HG03460 (cell line): ENCODE data around the gene PARP9.

Experiments used
- ATAC-seq: cut with Tn5 transposase; IDR thresholded peaks from one replicate; pipeline ENCODE4 v1.9.1; 2021; ENCODE audit not compliant: unreplicated experiment

Gene PARP9

DNA sequence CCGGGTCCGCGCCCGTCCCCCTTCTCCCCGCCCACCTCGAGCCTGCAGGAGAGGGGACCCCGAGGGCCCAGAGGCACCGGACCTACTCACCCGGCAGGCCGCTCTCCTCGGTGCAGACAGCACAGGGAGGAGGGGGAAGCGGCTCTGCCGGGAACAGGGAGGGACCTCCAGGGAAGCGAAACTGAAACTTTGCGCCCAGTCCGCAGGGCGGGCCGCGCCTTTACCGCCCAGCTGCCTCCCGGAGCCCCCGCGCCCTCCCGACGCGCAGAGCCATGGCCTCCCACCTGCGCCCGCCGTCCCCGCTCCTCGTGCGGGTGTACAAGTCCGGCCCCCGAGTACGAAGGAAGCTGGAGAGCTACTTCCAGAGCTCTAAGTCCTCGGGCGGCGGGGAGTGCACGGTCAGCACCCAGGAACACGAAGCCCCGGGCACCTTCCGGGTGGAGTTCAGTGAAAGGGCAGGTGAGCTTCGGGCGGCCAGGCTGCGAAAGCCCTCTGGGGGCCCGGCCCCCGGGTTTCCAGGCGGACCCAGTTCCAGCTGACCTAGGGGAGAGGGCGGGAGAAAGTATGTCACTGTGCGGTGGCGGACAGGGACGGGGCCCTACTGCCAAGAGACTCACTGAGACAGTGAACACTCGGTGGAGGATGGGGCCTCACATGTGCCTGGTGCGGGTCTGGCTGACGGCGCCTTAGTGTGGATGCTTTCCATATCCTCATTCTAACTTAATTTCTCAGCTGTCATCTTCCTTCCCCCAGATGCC, at the start of gene PARP9, which contains the start of gene DTX3L:
Gene PARP9 (minus strand): TSS at position 146 of the 758 bp plus-strand sequence. CDS start 4,680 bp downstream, outside the sequence.
Gene DTX3L (plus strand): TSS at position 184 of the 758 bp plus-strand sequence. CDS start 89 bp downstream, at position 273.
- ATAC-seq: peak; percentile 72

GRCh38 chr3:122612696-122613095, 48.6 kb upstream of the PARP9 start:
- ATAC-seq: no peak

GRCh38 chr3:122609798-122610559, 45.9 kb upstream of the PARP9 start:
- ATAC-seq: peak; percentile 96

DNA sequence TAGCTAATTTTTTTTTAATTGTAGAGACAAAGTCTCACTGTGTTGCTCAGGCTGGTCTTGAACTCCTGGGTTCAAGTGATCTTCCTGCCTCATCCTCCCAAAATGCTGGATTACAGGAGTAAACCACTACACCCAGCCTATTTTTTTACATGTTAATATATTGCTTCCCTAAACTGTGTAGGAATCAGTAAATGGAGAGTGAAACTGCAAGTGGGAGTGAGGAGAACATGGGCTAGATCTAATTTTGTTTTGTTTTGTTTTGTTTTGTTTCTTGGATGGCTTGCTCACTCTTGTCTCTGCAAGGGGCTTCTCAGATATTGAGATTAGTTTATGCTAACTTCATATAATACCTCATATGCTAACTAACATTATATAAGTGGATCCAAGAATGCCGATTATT, 44.8 kb upstream of the PARP9 start:
- no peak for ATAC-seq

DNA sequence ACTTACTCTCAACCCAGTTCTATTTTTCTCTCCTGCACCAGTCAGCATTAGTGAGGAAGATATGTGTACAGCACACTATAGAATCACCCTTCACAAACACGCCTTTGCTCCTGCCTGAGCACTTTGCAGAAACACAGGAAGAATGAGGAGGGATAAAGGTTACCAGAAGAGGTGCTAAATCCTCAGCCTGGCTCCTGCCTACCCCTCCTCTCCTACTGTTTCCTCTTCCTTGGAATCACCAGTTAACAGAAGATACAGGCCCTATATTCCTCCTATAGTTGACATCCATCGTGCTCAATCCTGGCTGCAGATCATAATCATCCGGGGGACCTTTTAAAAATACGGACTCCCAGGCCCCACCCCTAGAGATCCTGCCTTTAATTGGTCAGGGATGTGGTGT, 42.2 kb upstream of the PARP9 start:
- ATAC-seq: no peak

DNA sequence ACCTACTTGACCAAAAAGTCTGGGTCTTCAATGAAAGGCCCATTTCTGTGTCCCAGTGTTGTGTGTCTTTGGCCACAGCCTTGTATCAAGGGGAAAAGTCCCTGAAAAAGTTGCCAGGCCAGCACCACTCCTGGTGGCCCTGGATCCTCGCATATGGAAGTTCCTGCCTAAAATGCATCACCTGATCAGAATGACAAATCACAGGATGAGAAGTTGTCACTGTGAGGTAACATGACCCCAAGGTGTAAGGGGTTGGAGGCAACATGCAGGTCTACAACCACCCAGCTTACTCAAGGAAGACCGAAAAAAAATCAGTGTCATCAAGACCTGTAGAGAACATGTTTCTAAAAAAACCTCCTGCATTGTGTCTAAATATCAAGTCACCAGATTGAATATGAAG, 39.0 kb upstream of the PARP9 start:
- no peak for ATAC-seq

GRCh38 chr3:122602011-122602710, 38.1 kb upstream of the PARP9 start:
- ATAC-seq: no peak

- no peak for ATAC-seq
Observed at GRCh38 chr3:122598556-122598955, 34.5 kb upstream of the PARP9 start.

GRCh38 chr3:122598151-122598550, 34.1 kb upstream of the PARP9 start:
- no peak for ATAC-seq

- no peak for ATAC-seq
Observed at GRCh38 chr3:122594025-122594424, 29.9 kb upstream of the PARP9 start.

DNA sequence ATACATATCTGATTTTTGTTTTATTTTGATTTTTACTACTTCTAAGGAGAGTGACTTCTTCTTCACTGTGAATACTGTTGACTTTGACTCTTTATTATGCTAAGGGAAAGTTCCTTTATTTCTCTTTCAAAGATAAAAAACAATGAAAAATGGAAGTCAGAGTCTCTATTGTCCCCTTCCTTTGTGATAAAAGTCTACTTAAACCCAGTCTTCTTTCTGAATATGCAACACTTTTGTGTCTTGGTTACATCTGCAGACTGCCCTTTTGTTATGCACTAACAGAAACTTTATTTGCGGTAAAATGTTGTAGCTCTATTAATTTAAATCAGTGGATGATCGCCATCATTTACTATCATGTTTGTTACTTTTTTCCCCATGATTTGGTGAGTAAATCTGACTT, 26.5 kb upstream of the PARP9 start:
- no peak for ATAC-seq

DNA sequence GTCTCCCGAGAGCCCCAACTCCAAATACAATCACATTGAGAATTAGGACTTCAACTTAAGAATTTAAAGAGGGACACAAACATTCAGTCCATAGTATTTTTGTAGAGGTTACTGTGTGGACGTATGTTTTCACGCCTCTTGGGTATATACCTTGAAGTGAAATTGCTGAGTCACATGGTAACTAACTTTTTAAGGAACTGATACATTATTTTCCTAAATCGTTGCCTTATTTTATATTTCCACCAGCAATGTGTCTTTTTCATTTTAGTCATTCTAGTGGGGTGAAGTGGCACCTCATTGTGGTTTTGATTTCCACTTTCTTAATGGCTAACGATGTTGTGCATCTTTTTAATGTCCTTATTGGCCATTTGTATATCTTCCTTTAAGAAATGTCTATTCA, 25.2 kb upstream of the PARP9 start:
- ATAC-seq: no peak

GRCh38 chr3:122587572-122587971, 23.5 kb upstream of the PARP9 start:
- no peak for ATAC-seq

- no peak for ATAC-seq
Observed at GRCh38 chr3:122586773-122587485, 22.8 kb upstream of the PARP9 start.

- ATAC-seq: no peak
Observed at GRCh38 chr3:122586098-122586497, 22.0 kb upstream of the PARP9 start.

DNA sequence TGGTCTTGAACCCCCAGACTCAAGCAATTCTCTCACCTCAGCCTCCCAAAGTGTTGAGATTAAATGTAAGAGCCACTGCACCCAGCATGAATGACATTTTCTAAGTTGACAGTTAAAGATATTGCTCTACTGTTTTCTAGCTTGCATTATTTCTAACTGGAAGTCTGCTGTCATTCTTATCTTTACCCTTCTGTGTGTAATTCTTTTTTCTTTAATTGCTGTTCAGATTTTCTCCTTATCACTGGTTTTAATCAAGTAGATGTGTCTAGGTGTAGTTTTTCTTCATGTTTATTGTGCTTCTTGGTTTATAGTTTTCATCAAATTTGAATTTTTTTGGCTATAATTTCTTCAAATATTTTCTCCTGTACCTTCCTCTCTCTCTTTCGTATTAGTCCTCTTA, 18.3 kb upstream of the PARP9 start:
- no peak for ATAC-seq

GRCh38 chr3:122581622-122582021, 17.5 kb upstream of the PARP9 start:
- no peak for ATAC-seq

DNA sequence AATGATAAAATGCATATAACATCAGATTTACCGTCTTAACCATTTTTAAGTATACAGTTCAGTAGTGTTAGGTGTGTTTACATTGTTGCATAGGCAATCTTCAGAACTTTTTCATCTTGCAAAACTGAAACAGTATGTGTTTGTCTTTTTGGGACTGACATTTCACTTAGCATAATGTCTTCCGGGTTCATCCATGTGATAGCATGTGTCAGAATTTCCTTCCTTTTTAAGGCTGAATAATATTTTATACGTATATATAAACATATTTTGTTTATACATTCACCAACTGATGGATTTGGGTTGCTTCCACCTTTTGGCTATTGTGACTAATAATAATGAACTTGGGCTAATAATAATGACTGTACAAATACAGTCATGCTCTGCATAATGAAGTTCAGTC, 16.4 kb upstream of the PARP9 start:
- ATAC-seq: no peak

- ATAC-seq: no peak
Observed at GRCh38 chr3:122578069-122578740, 14.1 kb upstream of the PARP9 start.

- no peak for ATAC-seq
Observed at GRCh38 chr3:122577409-122578031, 13.4 kb upstream of the PARP9 start, which contains the start of gene PARP15. Gene PARP15 (plus strand): TSS chr3:122577650. CDS start chr3:122577668, 18 bp downstream.
